Neural crest cell (in vitro differentiated cells): ENCODE measurements around the gene SLC19A1. TPM values are rescaled to one million over a fixed set of nuclear protein-coding genes. Genes with fewer than 3 reads are reported as not detected.

Experiments
- DNase-seq: peaks from one replicate; pipeline ENCODE4 v3.0.0; 2021; ENCODE audit warnings: low read depth, mixed read lengths, low spot score
- H3K27ac Mint-ChIP-seq: one replicate; pipeline ENCODE4 v1.8.0; 2021; ENCODE audit warnings: mild to moderate bottlenecking, mixed read lengths; ENCODE audit not compliant: unreplicated experiment
- H3K27me3 Mint-ChIP-seq: 2 replicates; pipeline ENCODE4 v1.8.0; 2021; ENCODE audit warnings: low read depth, mild to moderate bottlenecking, mixed read lengths
- H3K36me3 Mint-ChIP-seq: 2 replicates; pipeline ENCODE4 v1.8.0; 2021; ENCODE audit warnings: low read depth, mild to moderate bottlenecking, mixed read lengths
- H3K4me1 Mint-ChIP-seq: 2 replicates; pipeline ENCODE4 v1.8.0; 2021; ENCODE audit warnings: mixed read lengths
- H3K4me3 Mint-ChIP-seq: one replicate; pipeline ENCODE4 v1.8.0; 2021; ENCODE audit warnings: mild to moderate bottlenecking, mixed read lengths
- H3K9me3 Mint-ChIP-seq: 2 replicates; pipeline ENCODE4 v1.8.0; 2021; ENCODE audit warnings: mixed read lengths
- total RNA-seq: library from RNA; stranded (reverse); gene quantifications from 2 replicates; pipeline ENCODE4 v1.2.1, GENCODE V29; 2021
- TF ChIP-seq, protein P1 (sequence below): fragments of 200-600 bp; sonication (generic); conservative IDR thresholded peaks from 2 replicates; pipeline ENCODE4 v1.5.0; 2021; ENCODE audit warnings: antibody characterized with exemption, mild to moderate bottlenecking

The SLC19A1 gene
- total RNA-seq, 1 donor from 2014 or later: 35.1 TPM

DNA sequence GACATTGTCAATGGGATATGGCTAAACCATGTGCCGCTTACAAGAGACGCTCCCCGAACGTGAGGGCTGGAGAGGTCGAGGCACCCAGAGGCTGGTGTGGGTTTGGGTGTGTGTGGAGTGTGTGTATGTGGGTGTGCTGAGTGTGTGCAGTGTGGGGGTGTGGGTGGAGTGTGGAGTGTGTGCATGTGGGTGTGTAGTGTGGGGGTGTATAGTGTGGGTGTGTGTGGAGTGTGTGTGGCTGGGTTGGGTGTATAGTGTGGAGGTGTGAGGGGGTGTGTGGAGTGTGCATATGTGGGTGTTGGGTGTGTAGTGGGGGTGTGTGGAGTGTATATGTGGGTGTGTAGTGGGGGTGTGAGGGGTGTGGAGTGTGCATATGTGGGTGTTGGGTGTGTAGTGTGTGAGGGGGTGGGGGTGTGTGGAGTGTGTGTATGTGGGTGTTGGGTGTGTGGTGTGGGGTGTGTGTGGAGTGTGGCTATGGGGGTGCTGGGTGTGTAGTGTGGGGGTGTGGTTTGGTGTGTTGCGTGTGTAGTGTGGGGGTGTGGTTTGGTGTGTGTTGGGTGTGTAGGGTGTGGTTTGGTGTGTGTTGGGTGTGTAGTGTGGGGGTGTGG is 42.2 kb downstream of the SLC19A1 start:
- H3K36me3 Mint-ChIP-seq: peaks cover 10% of the 10 kb centered on the region
- H3K4me3 Mint-ChIP-seq: no peak overlapping the region
- no peak overlapping the region for H3K27ac Mint-ChIP-seq

DNA sequence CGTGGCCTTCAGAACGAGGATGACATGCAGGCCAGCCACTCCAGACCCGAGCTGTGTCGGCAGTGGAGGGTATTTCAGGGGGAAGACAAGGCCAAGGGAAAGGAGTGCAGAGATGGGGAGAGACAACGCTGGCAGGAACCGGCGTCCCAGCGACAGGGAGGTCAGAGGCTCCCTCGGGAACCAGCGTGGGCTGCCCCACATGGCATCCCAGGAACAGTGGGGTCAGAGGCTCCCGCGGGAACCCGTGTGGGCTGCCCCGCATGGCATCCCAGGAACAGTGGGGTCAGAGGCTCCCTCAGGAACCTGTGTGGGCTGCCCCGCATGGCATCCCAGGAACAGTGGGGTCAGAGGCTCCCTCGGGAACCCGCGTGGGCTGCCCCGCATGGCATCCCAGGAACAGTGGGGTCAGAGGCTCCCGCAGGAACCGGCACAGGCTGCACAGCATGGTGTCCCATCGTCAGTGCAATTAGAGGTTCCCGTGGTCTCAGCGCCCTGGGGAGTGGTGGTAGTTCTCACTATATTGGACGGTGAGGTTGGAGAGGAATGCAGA is 43.0 kb downstream of the SLC19A1 start:
- DNase-seq: no peak
- Mint-ChIP-seq H3K36me3 (peaks cover 10% of the 10 kb centered on the region), H3K4me1 (peaks cover 4% of the 10 kb centered on the region), H3K9me3 (peaks cover 4% of the 10 kb centered on the region), H3K4me3 (peak overlapping the region; percentile 40), H3K27ac (no peak overlapping the region), H3K27me3 (peaks cover 5% of the 10 kb centered on the region)
- TF ChIP-seq, protein P1, sequence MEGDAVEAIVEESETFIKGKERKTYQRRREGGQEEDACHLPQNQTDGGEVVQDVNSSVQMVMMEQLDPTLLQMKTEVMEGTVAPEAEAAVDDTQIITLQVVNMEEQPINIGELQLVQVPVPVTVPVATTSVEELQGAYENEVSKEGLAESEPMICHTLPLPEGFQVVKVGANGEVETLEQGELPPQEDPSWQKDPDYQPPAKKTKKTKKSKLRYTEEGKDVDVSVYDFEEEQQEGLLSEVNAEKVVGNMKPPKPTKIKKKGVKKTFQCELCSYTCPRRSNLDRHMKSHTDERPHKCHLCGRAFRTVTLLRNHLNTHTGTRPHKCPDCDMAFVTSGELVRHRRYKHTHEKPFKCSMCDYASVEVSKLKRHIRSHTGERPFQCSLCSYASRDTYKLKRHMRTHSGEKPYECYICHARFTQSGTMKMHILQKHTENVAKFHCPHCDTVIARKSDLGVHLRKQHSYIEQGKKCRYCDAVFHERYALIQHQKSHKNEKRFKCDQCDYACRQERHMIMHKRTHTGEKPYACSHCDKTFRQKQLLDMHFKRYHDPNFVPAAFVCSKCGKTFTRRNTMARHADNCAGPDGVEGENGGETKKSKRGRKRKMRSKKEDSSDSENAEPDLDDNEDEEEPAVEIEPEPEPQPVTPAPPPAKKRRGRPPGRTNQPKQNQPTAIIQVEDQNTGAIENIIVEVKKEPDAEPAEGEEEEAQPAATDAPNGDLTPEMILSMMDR: no peak

More for the DNA sequence above, 42.2 kb downstream of the SLC19A1 start:
- Mint-ChIP-seq H3K9me3 (peaks cover 4% of the 10 kb centered on the region), H3K27me3 (peaks cover 8% of the 10 kb centered on the region), H3K4me1 (peaks cover 4% of the 10 kb centered on the region)
- TF ChIP-seq, protein P1: no peak
- DNase-seq: no peak

DNA sequence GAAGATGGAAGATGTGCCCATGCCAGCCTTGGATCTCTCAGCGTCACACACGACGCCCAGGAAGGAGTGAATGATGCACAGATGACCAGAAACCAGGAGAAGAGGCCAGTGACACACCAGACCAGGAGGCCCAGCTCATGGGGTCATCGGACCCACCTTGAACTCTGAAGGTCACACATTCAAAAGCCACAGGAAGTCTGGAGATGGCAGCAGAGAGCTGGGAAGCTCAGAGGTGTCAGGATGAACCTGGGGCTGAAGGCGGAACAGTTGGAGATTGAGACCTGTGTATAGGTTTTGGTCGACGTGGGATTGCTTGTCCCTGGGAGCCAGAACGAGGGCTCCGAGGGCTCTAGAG is 43.6 kb downstream of the SLC19A1 start:
- peaks cover 5% of the 10 kb centered on the region for H3K27me3 Mint-ChIP-seq
- peaks cover 4% of the 10 kb centered on the region for H3K4me1 Mint-ChIP-seq
- peaks cover 4% of the 10 kb centered on the region for H3K9me3 Mint-ChIP-seq
- peak overlapping the region; percentile 40 for H3K4me3 Mint-ChIP-seq
- no peak overlapping the region for H3K27ac Mint-ChIP-seq
- H3K36me3 Mint-ChIP-seq: peaks cover 10% of the 10 kb centered on the region
- no peak for DNase-seq
- TF ChIP-seq, protein P1: no peak

DNA sequence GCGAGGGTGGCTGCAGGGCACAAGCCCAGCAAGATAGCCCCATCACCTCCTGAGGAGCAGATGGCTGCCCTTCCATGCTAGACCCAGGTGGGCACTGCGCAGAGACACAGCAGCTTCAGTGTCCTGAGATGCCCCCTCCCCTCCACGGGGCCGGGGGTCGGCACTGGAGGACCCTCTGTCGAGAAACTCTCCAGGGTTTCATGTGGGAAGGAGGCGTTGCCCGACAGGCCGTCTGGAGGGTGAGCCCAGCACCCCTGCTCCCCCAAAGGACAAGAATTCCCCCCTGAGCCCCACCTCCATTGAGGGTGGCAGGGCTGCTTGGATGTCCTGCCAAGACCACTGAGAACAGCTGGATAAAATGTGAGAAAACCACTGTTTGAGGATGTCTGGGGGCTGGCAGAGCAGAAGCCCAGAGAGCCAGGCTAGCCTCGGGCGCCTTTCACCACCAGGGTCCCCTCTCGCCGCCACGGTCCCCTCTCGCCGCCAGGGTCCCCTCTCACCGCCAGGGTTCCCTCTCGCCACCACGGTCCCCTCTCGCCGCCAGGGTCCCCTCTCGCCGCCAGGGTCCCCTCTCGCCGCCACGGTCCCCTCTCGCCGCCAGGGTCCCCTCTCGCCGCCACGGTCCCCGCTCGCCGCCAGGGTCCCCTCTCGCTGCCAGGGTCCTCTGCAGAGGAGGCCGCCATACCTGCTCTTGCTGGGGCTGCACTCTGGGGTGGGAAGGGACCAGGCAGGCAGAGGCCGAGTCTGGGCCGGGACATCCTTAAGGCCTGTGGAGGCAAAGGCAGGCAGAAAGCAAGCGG is 44.2 kb downstream of the SLC19A1 start:
- DNase-seq: no peak
- Mint-ChIP-seq H3K9me3 (peaks cover 4% of the 10 kb centered on the region), H3K36me3 (peaks cover 10% of the 10 kb centered on the region), H3K4me3 (no peak overlapping the region), H3K4me1 (peaks cover 4% of the 10 kb centered on the region), H3K27me3 (peaks cover 5% of the 10 kb centered on the region), H3K27ac (no peak overlapping the region)
- TF ChIP-seq, protein P1: no peak

DNA sequence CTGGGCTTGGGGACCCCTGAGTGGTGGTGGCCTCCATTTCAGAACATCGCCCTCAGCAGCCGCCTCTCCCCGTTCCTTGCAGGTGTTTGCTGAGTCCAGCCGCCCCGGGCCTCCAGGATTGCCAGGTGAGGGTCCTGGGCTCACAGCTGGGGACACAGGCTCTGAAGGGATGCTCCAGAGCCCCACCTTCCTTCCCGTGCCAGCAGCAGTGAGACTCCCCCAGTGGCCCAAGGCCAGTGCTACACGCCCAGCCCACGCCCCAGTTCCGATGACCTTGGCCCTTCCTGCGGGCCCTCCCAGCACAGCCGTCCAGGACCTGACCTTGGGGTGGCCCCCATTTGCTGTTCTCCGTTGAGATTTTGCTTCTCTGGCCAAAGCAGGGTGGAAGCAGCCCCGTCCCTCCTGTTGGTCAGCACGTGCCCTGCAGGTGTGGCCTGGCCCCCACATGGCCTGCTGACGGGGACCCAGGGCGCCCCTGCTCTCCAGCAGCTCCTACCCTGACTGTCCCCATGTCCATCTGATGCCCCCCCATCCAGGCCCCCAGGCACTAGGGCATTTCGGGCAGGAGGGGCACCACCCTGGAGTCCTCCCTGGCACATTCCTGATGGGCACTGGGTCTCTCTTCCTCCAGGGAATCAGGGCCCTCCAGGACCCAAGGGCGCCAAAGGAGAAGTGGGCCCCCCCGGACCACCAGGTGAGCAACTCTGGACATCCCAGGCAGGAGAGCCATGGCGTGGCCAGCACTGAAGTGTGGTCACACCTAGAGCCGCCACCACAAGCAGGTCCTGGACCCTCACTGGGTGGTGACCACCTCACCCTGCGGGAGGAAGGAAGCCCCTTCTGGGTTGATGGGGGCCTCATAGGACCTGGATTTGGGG is 45.0 kb downstream of the SLC19A1 start:
- no peak overlapping the region for H3K27ac Mint-ChIP-seq
- peaks cover 4% of the 10 kb centered on the region for H3K9me3 Mint-ChIP-seq
- DNase-seq: no peak
- no peak overlapping the region for H3K4me3 Mint-ChIP-seq
- TF ChIP-seq, protein P1: no peak
- peaks cover 3% of the 10 kb centered on the region for H3K27me3 Mint-ChIP-seq
- H3K36me3 Mint-ChIP-seq: peaks cover 10% of the 10 kb centered on the region
- peaks cover 4% of the 10 kb centered on the region for H3K4me1 Mint-ChIP-seq
